ACHN (cell line): ENCODE results near the gene PRSS27.

Experiments used
- DNase-seq: peaks from one replicate; pipeline ENCODE4 v3.0.0-alpha.2; 2015
- in situ Hi-C: cut with HindIII; loops from 2 replicates; pipeline ENCODE4 v1.10.0; 2017; ENCODE audit warnings: low sequenced_read_pairs, low pct_ligation_motif_present, low pct_unique_long_range_greater_than_20kb

Gene PRSS27

GRCh38 chr16:2752850-2753732 lies 33.1 kb upstream of the PRSS27 start:
- in situ Hi-C loops = no loop called here
- peak; percentile 89 for DNase-seq

- peak; percentile 97 for DNase-seq
These were observed 32.2 kb upstream of the PRSS27 start, which contains the start of gene SRRM2 for GRCh38 chr16:2752035-2752849. TSS of gene SRRM2 (plus strand) at chr16:2752638. CDS start at chr16:2756365, 3,727 bp downstream.

GRCh38 chr16:2751577-2752034 lies 31.6 kb upstream of the PRSS27 start:
- in situ Hi-C loops = no loop called here

More at GRCh38 chr16:2752035-2752849, 32.2 kb upstream of the PRSS27 start, which contains the start of gene SRRM2:
- in situ Hi-C loops = no loop called here

GRCh38 chr16:2749936-2750335 lies 29.9 kb upstream of the PRSS27 start:
- in situ Hi-C loops = no loop called here
- DNase-seq = no peak

More at GRCh38 chr16:2751577-2752034, 31.6 kb upstream of the PRSS27 start:
- no peak for DNase-seq

- in situ Hi-C loops = no loop called here
- no peak for DNase-seq
These were observed 29.5 kb upstream of the PRSS27 start for GRCh38 chr16:2749476-2749875.

- no peak for DNase-seq
- in situ Hi-C loops = no loop called here
These were observed 28.9 kb upstream of the PRSS27 start for GRCh38 chr16:2748757-2749455.

GRCh38 chr16:2745961-2746360 lies 25.9 kb upstream of the PRSS27 start:
- no peak for DNase-seq
- in situ Hi-C loops = no loop called here

- DNase-seq = no peak
- in situ Hi-C loops = no loop called here
These were observed 25.3 kb upstream of the PRSS27 start for GRCh38 chr16:2745116-2745890.

GRCh38 chr16:2744711-2745110 lies 24.7 kb upstream of the PRSS27 start:
- in situ Hi-C loops = no loop called here
- DNase-seq = no peak

GRCh38 chr16:2743007-2743810 lies 23.2 kb upstream of the PRSS27 start:
- in situ Hi-C loops = no loop called here
- no peak for DNase-seq

- in situ Hi-C loops = no loop called here
- no peak for DNase-seq
These were observed 22.4 kb upstream of the PRSS27 start for GRCh38 chr16:2742323-2743006.

- DNase-seq = no peak
- in situ Hi-C loops = no loop called here
These were observed 21.1 kb upstream of the PRSS27 start for GRCh38 chr16:2741168-2741567.

- in situ Hi-C loops = no loop called here
- DNase-seq = no peak
These were observed 20.5 kb upstream of the PRSS27 start for GRCh38 chr16:2740476-2740875.

- no peak for DNase-seq
- in situ Hi-C loops = no loop called here
These were observed 19.8 kb upstream of the PRSS27 start for GRCh38 chr16:2739625-2740430.

- no peak for DNase-seq
- in situ Hi-C loops = no loop called here
These were observed 18.6 kb upstream of the PRSS27 start for GRCh38 chr16:2738615-2739014.

- in situ Hi-C loops = no loop called here
These were observed 17.9 kb upstream of the PRSS27 start for GRCh38 chr16:2737895-2738418.

More at GRCh38 chr16:2737895-2738418, 17.9 kb upstream of the PRSS27 start:
- DNase-seq = no peak
